Nephron progenitor cell (in vitro differentiated cells): ENCODE results near the gene PSMB9.
"Not testable (repeated sequence)": the region's sequence is repeated elsewhere in the genome, so short reads cannot be mapped to it uniquely, and the experiment has no call there.

Source experiments
- DNase-seq: peaks from one replicate; pipeline ENCODE4 v3.0.0; 2021
- H3K27ac Mint-ChIP-seq: 2 replicates; pipeline ENCODE4 v1.8.0; 2021; ENCODE audit warnings: mild to moderate bottlenecking, moderate library complexity, mixed read lengths
- H3K27me3 Mint-ChIP-seq: 2 replicates; pipeline ENCODE4 v1.8.0; 2021; ENCODE audit warnings: mild to moderate bottlenecking, low read depth, mixed read lengths; ENCODE audit not compliant: poor library complexity
- H3K36me3 Mint-ChIP-seq: 2 replicates; pipeline ENCODE4 v1.8.0; 2021; ENCODE audit warnings: low read depth, mixed read lengths
- H3K4me1 Mint-ChIP-seq: 2 replicates; pipeline ENCODE4 v1.8.0; 2021; ENCODE audit warnings: mixed read lengths
- H3K4me3 Mint-ChIP-seq: 2 replicates; pipeline ENCODE4 v1.8.0; 2021; ENCODE audit warnings: mild to moderate bottlenecking, moderate library complexity, mixed read lengths
- H3K9me3 Mint-ChIP-seq: 2 replicates; pipeline ENCODE4 v1.8.0; 2021; ENCODE audit warnings: mild to moderate bottlenecking, moderate library complexity, mixed read lengths
- CTCF ChIP-seq: fragments of 200-600 bp; sonication (generic); IDR thresholded peaks from 2 replicates; pipeline ENCODE4 v1.5.0; 2021; ENCODE audit warnings: antibody characterized with exemption

The PSMB9 gene

GRCh38 chr6:32868257-32868788 is 14.3 kb downstream of the PSMB9 start:
- Mint-ChIP-seq H3K4me3 (no peak overlapping the region), H3K9me3 (peaks cover 9% of the 10 kb centered on the region), H3K4me1 (no peaks in the 10 kb centered on the region), H3K27ac (no peak overlapping the region), H3K36me3 (no peaks in the 10 kb centered on the region), H3K27me3 (peaks cover 89% of the 10 kb centered on the region)
- peak; percentile 84 for DNase-seq
- TF ChIP-seq CTCF: peak; percentile 94

GRCh38 chr6:32873947-32874346 is 20.0 kb downstream of the PSMB9 start:
- H3K4me1 Mint-ChIP-seq, DNase-seq, H3K4me3 Mint-ChIP-seq, H3K36me3 Mint-ChIP-seq, H3K27ac Mint-ChIP-seq: not testable (repeated sequence)
- Mint-ChIP-seq H3K27me3 (peaks cover 75% of the 10 kb centered on the region), H3K9me3 (peaks cover 13% of the 10 kb centered on the region)

- no peak overlapping the region for H3K4me3 Mint-ChIP-seq
- no peak for TF ChIP-seq CTCF
- peaks cover 18% of the 10 kb centered on the region for H3K9me3 Mint-ChIP-seq
- DNase-seq: no peak
- H3K4me1 Mint-ChIP-seq: no peaks in the 10 kb centered on the region
- no peak overlapping the region for H3K27ac Mint-ChIP-seq
- no peaks in the 10 kb centered on the region for H3K36me3 Mint-ChIP-seq
- peaks cover 58% of the 10 kb centered on the region for H3K27me3 Mint-ChIP-seq
Measured at GRCh38 chr6:32876603-32877002, 22.6 kb downstream of the PSMB9 start.

GRCh38 chr6:32879691-32880090 is 25.7 kb downstream of the PSMB9 start:
- TF ChIP-seq CTCF: no peak
- Mint-ChIP-seq H3K27ac (no peak overlapping the region), H3K4me3 (no peak overlapping the region), H3K9me3 (peaks cover 9% of the 10 kb centered on the region), H3K27me3 (peaks cover 31% of the 10 kb centered on the region), H3K36me3 (no peaks in the 10 kb centered on the region), H3K4me1 (peaks cover 14% of the 10 kb centered on the region)
- no peak for DNase-seq

- H3K27me3 Mint-ChIP-seq: peaks cover 28% of the 10 kb centered on the region
- DNase-seq, H3K27ac Mint-ChIP-seq, H3K36me3 Mint-ChIP-seq, H3K4me3 Mint-ChIP-seq, H3K9me3 Mint-ChIP-seq: not testable (repeated sequence)
- H3K4me1 Mint-ChIP-seq: peaks cover 14% of the 10 kb centered on the region
Measured at GRCh38 chr6:32880962-32881361, 27.0 kb downstream of the PSMB9 start.

- no peak for TF ChIP-seq CTCF
Measured at GRCh38 chr6:32882879-32883250, 28.9 kb downstream of the PSMB9 start.

GRCh38 chr6:32883789-32884188 is 29.8 kb downstream of the PSMB9 start:
- DNase-seq: no peak

More at GRCh38 chr6:32882879-32883250, 28.9 kb downstream of the PSMB9 start:
- Mint-ChIP-seq H3K4me3 (no peak overlapping the region), H3K27me3 (peaks cover 29% of the 10 kb centered on the region), H3K4me1 (peaks cover 14% of the 10 kb centered on the region), H3K27ac (no peak overlapping the region), H3K9me3 (peaks cover 7% of the 10 kb centered on the region), H3K36me3 (no peaks in the 10 kb centered on the region)
- DNase-seq: no peak

More at GRCh38 chr6:32883789-32884188, 29.8 kb downstream of the PSMB9 start:
- Mint-ChIP-seq H3K27me3 (peaks cover 32% of the 10 kb centered on the region), H3K36me3 (no peaks in the 10 kb centered on the region), H3K27ac (no peak overlapping the region), H3K4me3 (no peak overlapping the region), H3K9me3 (peaks cover 5% of the 10 kb centered on the region), H3K4me1 (peaks cover 14% of the 10 kb centered on the region)
- TF ChIP-seq CTCF: no peak
